Stimulated activated CD4-positive, alpha-beta T cell treated with anti-CD3 and anti-CD28 coated beads, Interleukin-2, amount 100 ng/mL, for 4 hours (primary cell): ENCODE measurements around the gene ZNF776.
"Not testable (repeated sequence)": the region's sequence is repeated elsewhere in the genome, so short reads cannot be mapped to it uniquely, and the experiment has no call there.

ENCODE experiments used
- DNase-seq: peaks from one replicate; pipeline ENCODE4 v3.0.0-alpha.2; 2020; ENCODE audit warnings: low read depth

ZNF776 gene

DNA sequence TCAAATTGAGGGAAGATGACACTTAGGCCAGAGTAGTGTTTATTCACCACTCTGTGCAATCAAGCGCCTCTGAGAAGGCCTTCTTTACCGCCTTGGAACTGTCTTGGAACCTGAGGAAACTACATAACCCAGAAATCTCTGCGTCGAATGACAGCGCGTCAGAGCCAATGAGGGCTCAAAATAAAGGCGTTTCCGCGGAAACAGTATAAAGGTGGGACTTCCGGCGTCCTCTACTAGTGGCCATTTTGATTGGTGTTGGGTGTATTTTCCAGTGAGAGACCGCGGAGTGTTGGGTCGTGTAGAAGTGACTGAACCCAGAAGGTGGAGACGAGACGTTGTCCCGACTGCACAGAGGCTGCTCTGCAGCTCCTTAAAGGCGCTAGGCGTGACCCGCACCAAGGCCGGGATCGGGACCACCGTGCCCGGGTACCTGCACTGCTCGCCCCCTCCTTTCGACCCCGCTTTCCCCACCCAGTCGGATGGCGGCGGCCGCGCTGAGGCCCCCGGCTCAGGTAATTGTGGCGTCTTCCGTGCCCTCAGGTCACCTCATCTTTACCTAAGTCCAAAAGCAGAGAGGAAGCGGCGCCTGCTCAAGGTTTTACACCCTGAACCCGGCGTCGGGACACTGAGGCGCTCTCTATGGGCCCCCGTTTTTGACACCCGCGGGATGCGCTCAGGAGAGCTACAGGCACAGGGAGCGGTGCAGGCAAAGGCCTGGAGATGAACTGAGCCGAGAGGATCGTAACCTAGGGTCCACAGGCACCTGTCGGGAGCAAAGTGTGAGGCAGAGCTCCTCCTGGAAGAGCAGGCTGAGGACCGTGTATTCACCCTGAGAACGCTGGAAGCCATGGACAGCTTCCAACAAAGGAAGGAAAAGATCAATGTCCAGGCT lies at the start of gene ZNF776:
Gene ZNF776, plus strand, starts transcription at position 236 of the 892 bp plus-strand sequence. Its CDS starts 244 bp downstream, at position 480.
- DNase-seq, result peak; percentile 74

- no peak for DNase-seq
These were observed 45.0 kb upstream of the ZNF776 start for GRCh38 chr19:57701625-57702024.

DNA sequence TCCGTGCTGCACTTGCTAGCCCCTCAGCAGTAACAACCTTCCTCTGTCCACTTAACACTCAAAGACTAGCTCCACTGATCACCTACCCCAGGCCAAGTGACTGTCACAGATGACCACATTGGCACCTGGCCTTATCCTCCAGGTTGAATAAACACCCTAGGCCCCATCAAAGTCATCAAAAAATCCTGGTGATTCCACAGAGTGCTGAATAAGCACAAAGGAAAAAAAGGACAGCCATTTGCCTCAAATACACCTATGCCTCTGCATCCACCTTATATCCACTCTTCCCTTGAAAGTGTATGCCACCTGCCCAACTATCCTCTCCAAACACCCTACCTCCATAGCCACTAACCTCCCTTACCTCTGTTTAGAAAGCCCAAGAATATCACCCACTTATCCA lies 40.3 kb upstream of the ZNF776 start:
- DNase-seq, result no peak

- no peak for DNase-seq
These were observed 37.8 kb upstream of the ZNF776 start, which contains the start of gene ZNF154 for GRCh38 chr19:57708641-57709361. Gene ZNF154, minus strand, starts transcription at chr19:57709204. Its CDS starts 233 bp downstream, at chr19:57708971.

DNA sequence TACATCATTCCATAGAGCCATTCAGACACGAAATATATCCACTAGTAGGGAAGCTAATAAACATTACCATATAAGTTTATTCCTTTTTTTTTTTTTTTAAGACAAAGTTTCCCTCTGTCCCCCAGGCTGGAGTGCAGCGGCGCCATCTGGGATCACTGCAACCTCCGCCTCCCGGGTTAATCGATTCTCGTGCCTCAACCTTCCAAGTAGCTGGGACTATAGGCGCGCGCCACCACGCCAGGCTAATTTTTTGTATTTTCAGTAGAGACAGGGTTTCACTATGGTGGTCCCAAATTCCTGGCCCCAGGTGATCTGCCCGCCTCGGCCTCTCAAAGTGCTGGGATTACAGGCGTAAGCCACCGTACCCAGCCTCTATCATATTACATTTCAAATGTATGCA lies 37.0 kb upstream of the ZNF776 start:
- no peak for DNase-seq

GRCh38 chr19:57712222-57712621 lies 34.4 kb upstream of the ZNF776 start:
- DNase-seq, result no peak

- DNase-seq, result no peak
These were observed 27.2 kb upstream of the ZNF776 start for GRCh38 chr19:57719424-57719823.

- no peak for DNase-seq
These were observed 26.6 kb upstream of the ZNF776 start for GRCh38 chr19:57719901-57720519.

- no peak for DNase-seq
These were observed 25.7 kb upstream of the ZNF776 start for GRCh38 chr19:57720878-57721277.

DNA sequence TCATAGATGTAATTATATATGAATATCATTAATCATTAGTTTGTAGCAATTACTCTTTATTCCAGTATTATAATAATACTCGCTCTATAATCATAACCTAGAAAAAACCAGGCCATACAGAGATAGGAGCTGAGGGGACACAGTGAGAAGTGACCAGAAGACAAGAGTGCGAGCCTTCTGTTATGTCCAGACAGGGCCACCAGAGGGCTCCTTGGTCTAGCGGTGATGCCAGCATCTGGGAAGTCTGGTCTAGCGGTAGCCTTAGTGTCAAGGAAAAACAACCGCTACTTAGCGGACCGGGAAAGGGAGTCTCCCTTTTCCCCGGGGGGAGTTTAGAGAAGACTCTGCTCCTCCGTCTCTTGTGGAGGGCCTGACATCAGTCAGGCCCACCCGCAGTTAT lies 8.3 kb upstream of the ZNF776 start:
- DNase-seq, result peak; percentile 9

DNA sequence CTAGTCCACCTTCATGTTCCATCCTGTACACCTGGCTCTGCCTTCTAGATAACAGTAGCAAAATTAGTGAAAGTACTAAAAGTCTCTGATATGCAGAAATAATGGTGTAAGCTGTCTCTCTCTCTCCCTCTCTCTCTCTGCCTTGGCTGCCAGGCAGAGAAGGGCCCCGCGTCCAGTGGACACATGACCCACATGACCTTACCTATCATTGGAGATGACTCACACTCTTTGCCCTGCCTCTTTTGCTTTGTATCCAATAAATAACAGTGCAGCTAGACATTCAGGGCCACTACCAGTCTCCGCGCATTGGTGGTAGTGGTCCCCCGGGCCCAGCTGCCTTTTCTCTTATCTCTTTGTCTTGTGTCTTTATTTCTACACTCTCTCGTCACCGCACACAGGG lies 7.8 kb upstream of the ZNF776 start:
- DNase-seq, result not testable (repeated sequence)

GRCh38 chr19:57747472-57747807 lies 825 bp downstream of the ZNF776 start:
- DNase-seq, result no peak

- no peak for DNase-seq
These were observed 1.4 kb downstream of the ZNF776 start for GRCh38 chr19:57748029-57748428.

GRCh38 chr19:57754091-57754673 lies 7.6 kb downstream of the ZNF776 start:
- DNase-seq, result no peak

DNA sequence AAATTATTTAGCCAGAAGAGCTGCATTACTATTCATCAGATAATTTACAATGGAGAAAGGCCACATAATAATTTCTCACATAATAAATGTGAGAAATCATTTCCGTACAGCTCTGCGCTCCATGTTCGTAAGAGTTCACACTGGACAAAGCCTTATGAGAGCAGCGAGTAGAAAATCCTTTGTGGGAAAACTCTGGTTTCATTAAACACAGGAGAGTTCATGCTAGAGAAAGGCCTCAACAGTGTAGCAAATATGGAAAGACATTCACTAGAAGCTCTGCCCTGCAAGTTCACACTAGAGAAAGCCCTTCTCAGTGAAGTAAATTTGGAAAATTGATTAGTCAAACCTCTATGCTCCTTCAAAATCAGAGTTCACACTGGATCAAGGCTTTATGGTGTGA lies 8.4 kb downstream of the ZNF776 start:
- no peak for DNase-seq

- DNase-seq, result no peak
These were observed 11.3 kb downstream of the ZNF776 start for GRCh38 chr19:57757941-57758340.

GRCh38 chr19:57759096-57759495 lies 12.5 kb downstream of the ZNF776 start:
- no peak for DNase-seq

DNA sequence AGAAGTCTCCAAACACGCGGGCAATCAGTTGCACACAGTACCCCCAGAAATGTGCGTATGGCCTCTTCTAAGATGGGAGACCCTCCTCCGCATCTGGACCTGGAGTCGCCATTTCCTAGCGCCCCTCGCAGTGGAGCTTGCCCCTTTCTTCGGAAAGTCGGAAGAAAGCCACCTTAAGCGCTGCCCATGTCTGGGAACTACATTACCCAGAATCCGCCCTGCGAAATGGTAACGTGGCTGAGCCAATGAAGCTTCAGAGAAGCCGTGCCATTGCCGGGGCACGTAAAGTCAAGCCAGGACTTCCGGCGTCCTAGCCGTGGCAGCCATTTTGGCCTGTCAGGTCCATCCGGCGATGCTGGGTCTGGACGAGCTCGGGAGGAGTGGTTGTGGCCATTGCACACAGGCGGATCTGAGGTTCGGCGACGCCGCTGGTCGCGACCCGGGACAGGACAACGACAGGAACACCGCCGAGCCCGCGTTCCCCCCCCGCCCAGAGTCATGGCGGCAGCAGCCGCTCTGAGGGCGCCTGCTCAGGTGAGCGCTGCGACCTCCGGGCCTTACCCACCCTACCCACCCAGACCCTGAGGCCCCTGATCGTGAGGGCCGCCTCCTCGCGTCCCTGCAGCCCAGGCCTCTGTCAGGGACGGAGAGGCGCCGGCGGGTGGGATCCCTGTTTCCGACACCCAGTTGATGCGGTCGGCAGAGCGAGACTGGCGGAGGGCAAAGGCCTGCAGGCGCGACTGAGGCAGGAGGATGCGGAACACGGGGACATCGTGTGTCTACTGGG lies 22.9 kb downstream of the ZNF776 start, which contains the start of gene ZNF586:
Gene ZNF586, plus strand, starts transcription at position 332 of the 787 bp plus-strand sequence. Its CDS starts 167 bp downstream, at position 499.
- DNase-seq, result peak; percentile 77

- no peak for DNase-seq
These were observed 24.8 kb downstream of the ZNF776 start for GRCh38 chr19:57771417-57771816.

DNA sequence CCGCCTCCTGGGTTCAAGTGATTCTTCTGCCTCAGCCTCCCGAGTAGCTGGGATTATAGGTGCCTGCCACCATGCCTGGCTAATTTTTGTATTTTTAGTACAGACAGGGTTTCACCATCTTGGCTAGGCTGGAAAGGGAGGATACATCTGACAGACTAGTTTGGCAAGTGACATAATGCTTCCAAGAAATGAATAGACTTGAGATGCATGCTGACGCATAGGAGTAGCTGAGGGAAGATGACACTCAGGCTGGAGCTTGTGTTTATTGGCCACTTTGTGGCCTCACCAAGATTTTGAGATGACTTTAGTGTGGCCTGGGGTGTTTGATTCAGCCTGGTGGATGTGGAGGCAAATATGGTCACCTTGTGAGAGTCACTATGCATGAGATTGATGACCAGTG lies 26.9 kb downstream of the ZNF776 start:
- DNase-seq, result no peak

DNA sequence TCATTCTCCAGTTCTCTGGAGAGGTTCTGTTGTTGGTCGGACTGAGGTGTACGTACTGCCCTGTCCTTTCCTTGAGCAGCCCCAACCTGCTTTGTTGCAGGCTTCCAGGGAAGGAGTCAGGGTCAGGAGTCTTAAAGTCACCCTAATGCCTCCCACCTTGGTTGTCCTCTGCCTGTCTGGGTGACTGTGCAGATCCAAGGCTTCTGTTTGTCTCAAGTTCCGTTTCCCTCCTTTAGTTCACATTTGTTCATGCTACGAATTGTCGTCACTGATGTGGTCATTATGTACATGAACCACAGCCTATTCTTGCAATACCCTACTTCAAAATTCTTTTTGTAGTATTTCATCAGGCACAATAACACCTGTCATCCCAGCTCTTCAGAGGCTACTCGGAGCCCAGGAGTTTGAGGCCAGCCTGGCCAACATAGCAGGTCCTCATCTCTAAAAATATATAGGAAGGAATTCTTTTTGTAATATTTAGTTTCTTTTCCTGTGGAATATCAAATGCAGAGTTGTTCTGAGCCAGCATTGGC lies 30.2 kb downstream of the ZNF776 start:
- DNase-seq, result no peak
